ENCODE measurements around the gene DDA1.

DNA sequence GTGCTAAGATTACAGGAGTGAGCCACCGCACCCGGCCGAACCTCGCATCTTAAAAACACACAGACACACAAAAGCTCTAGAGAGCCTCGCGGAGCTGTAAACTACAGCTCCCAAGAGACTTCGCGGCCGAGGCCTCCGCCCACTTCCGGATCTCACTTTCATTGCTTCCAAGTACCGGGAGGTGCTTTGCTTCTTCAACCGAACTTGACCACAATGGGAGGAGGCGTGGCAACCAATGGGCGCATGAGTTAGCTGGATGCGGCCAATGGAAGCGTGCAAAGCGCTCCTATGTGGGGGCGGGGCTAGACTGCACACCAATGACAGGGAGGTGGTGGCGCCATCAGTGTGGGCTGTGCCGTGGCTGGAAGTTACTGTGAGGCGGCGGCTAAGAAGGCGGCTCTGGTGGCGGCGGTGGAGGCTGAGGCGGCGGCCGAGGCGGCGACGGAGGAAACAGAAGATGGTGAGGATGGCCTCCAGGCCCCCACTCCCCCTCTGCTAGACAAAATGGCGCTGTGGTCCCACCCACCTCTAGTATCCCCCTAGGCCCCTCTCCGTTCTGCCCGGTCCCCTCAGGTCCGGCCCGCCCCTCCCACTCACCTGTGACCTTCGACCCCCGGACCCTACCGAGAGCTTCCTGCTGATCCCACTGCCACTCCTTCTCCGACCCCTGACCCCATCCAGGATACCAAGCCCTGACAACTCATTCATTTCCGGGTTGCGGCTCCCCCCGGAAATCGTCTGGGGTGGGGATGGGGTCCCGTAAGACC lies at the start of gene DDA1:
- TF ChIP-seq, protein P1, sequence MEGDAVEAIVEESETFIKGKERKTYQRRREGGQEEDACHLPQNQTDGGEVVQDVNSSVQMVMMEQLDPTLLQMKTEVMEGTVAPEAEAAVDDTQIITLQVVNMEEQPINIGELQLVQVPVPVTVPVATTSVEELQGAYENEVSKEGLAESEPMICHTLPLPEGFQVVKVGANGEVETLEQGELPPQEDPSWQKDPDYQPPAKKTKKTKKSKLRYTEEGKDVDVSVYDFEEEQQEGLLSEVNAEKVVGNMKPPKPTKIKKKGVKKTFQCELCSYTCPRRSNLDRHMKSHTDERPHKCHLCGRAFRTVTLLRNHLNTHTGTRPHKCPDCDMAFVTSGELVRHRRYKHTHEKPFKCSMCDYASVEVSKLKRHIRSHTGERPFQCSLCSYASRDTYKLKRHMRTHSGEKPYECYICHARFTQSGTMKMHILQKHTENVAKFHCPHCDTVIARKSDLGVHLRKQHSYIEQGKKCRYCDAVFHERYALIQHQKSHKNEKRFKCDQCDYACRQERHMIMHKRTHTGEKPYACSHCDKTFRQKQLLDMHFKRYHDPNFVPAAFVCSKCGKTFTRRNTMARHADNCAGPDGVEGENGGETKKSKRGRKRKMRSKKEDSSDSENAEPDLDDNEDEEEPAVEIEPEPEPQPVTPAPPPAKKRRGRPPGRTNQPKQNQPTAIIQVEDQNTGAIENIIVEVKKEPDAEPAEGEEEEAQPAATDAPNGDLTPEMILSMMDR (tag by site-specific recombination; IDR thresholded peaks at IDR 0.05) = no peak
- TF ChIP-seq PRDM1 (tag by site-specific recombination; IDR thresholded peaks at IDR 0.05) (no peak), ZFP37 (tag by site-specific recombination; IDR thresholded peaks at IDR 0.05) (0 out of 2 replicates have a peak, but pooled peaks have one; percentile 23)

Measured in HEK293 (cell line).